GM12872 (cell line): ENCODE results near the gene PSME1.

Experiments
- CTCF ChIP-seq: IDR thresholded peaks from 3 replicates; pipeline ENCODE4 v1.5.1; 2011; ENCODE audit warnings: low read depth, mild to moderate bottlenecking, low read length, moderate library complexity; ENCODE audit not compliant: insufficient read depth

Gene PSME1

GRCh38 chr14:24149302-24149969 lies 13.4 kb downstream of the PSME1 start:
- no peak for TF ChIP-seq CTCF

GRCh38 chr14:24150061-24150460 lies 14.1 kb downstream of the PSME1 start:
- no peak for TF ChIP-seq CTCF

GRCh38 chr14:24150567-24150966 lies 14.6 kb downstream of the PSME1 start:
- TF ChIP-seq CTCF, result no peak

- no peak for TF ChIP-seq CTCF
Observed at GRCh38 chr14:24150993-24151392, 15.0 kb downstream of the PSME1 start.

- TF ChIP-seq CTCF, result no peak
Observed at GRCh38 chr14:24151404-24152080, 15.5 kb downstream of the PSME1 start.

- no peak for TF ChIP-seq CTCF
Observed at GRCh38 chr14:24155100-24155499, 19.1 kb downstream of the PSME1 start.

- no peak for TF ChIP-seq CTCF
Observed at GRCh38 chr14:24156840-24157239, 20.8 kb downstream of the PSME1 start.
